Mucosa of rectum (tissue), 2 donors: ENCODE data around the gene PRR7.

ENCODE experiments used
- H3K27ac ChIP-seq, 2 donors: one replicate each; pipeline ENCODE4 v1.7.0; 2013; ENCODE audit warnings: inconsistent platforms in 2 of 2, low read depth in 2 of 2, low read length in 2 of 2
- H3K27me3 ChIP-seq, 2 donors: one replicate each; pipeline ENCODE4 v1.7.0; 2013; ENCODE audit warnings: low read length in 2 of 2; ENCODE audit not compliant: control insufficient read depth in 2 of 2, insufficient read depth in 2 of 2
- H3K36me3 ChIP-seq, 2 donors: one replicate each; pipeline ENCODE4 v1.7.0; 2013; ENCODE audit warnings: low read length in 2 of 2; ENCODE audit not compliant: control insufficient read depth in 2 of 2, insufficient read depth in 2 of 2
- H3K4me1 ChIP-seq, 2 donors: one replicate each; pipeline ENCODE4 v1.7.0; 2013; ENCODE audit warnings: low read length in 2 of 2, mild to moderate bottlenecking in 1 of 2; ENCODE audit not compliant: control insufficient read depth in 2 of 2, insufficient read depth in 2 of 2
- H3K4me3 ChIP-seq, 2 donors: one replicate each; pipeline ENCODE4 v1.7.0; 2013; ENCODE audit warnings: low read length in 2 of 2
- H3K9ac ChIP-seq, 2 donors: one replicate each; pipeline ENCODE4 v1.7.0; 2013; ENCODE audit warnings: low read length in 2 of 2, low read depth in 1 of 2, mild to moderate bottlenecking in 1 of 2
- H3K9me3 ChIP-seq, 2 donors: one replicate each; pipeline ENCODE4 v1.7.0; 2013; ENCODE audit warnings: low read length in 2 of 2; ENCODE audit not compliant: control insufficient read depth in 2 of 2
- donor health status: healthy.
- donor health status: Normal muscosa, but diverticular disease.

The PRR7 gene

GRCh38 chr5:177487975-177488374, 41.4 kb downstream of the PRR7 start:
- peaks cover 0 to 1% of the 10 kb centered on the region in 2 donors for H3K4me1 ChIP-seq
- H3K27me3 ChIP-seq, result no peaks in the 10 kb centered on the region
- no peak overlapping the region for H3K27ac ChIP-seq

DNA sequence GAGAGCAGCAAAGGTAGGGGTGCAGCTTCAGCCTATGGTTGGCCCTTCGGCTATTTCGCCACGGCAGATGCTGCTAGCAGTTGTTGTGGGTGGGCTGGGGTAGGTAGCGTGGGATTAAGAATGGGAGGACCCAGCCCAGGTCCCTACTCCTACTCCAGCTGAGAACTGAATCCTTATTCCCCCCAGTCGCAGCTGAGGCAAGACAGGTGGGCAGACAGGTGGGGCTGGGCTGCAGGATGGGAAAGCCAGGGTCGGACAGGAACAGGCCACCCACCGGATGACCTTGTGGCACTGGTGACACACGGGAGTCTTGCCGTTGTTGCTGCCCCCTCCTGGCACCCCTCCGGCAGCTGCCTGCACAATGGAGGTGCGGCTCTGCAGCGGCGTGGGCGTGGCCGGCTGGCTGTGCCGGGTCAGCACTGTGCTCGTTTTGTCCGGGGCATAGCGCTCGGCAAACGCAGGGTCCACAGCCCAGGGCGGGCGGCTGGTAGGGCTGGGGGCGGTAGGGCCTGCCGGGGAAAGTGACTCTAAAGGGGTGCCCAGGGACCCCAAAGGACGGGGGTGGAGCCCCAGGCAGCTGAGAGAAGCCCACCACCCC, 42.6 kb downstream of the PRR7 start:
- Histone ChIP-seq H3K4me1 (peaks cover 5 to 9% of the 10 kb centered on the region in 2 donors), H3K9ac (no peak overlapping the region), H3K27ac (no peak overlapping the region), H3K4me3 (no peak overlapping the region), H3K27me3 (no peaks in the 10 kb centered on the region), H3K9me3 (no peaks in the 10 kb centered on the region), H3K36me3 (peaks cover 5 to 14% of the 10 kb centered on the region in 2 donors)

More at GRCh38 chr5:177487975-177488374, 41.4 kb downstream of the PRR7 start:
- H3K9ac ChIP-seq, result no peak overlapping the region
- no peak overlapping the region for H3K4me3 ChIP-seq
- no peaks in the 10 kb centered on the region for H3K9me3 ChIP-seq
- peaks cover 8 to 17% of the 10 kb centered on the region in 2 donors for H3K36me3 ChIP-seq

GRCh38 chr5:177490311-177490991, 43.8 kb downstream of the PRR7 start:
- no peak overlapping the region for H3K9ac ChIP-seq
- peaks cover 5 to 12% of the 10 kb centered on the region in 2 donors for H3K36me3 ChIP-seq
- no peaks in the 10 kb centered on the region for H3K27me3 ChIP-seq
- no peak overlapping the region for H3K27ac ChIP-seq
- H3K4me3 ChIP-seq, result no peak overlapping the region
- no peaks in the 10 kb centered on the region for H3K9me3 ChIP-seq
- peaks cover 13 to 15% of the 10 kb centered on the region in 2 donors for H3K4me1 ChIP-seq

DNA sequence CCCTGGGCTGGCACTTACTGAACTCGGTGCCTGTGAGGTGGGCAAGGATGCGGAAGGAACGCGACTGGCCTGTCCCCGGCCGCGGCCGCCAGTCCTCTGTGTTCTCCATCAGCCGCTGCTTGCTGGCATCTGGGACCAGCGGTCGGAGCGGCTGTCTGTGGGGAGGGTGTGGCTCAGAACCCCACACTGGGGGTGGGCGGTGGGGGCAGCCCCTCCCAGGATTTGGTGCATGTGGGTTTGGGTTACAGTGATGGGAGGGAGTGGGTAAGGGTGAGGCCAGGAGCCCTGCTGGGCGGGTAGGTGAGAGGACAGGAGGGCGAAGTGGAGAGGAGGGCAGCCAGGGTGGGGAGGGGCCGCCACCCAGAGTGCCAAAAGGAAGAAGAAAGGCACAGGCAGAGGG, 44.4 kb downstream of the PRR7 start:
- H3K4me3 ChIP-seq, result no peak overlapping the region

DNA sequence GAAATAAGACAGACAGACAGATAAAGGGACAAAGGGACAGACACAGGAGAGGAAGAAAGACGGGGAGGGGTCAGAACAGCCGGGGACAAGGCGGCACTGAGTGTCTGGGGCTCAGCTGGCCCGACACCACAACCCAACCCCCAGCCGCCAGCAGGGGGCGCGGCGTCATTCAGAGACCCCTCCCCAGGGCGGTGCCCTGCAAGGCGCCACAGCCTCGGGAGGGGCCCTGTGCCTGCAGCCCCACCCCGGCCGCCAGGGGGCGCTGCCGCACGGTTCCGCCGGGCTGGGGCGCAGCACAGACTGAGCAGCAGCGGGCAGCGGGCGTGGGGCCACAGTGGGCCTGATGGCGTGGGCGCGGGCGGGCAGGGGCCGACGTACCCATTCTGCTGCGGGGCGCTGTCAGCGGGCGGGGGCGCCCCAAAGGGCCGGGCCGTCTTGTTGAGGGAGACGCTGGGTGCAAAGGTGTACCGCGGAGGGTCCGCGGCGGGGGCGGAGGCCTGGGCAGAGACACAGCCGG, 44.9 kb downstream of the PRR7 start:
- H3K36me3 ChIP-seq, result peaks cover 5 to 9% of the 10 kb centered on the region in 2 donors
- H3K9ac ChIP-seq, result no peak overlapping the region
- H3K27ac ChIP-seq, result no peak overlapping the region
- H3K4me3 ChIP-seq, result no peak overlapping the region
- H3K4me1 ChIP-seq, result peaks cover 20 to 22% of the 10 kb centered on the region in 2 donors
- no peaks in the 10 kb centered on the region for H3K27me3 ChIP-seq
- no peaks in the 10 kb centered on the region for H3K9me3 ChIP-seq

More for the DNA sequence above, 44.4 kb downstream of the PRR7 start:
- Histone ChIP-seq H3K36me3 (peaks cover 5 to 12% of the 10 kb centered on the region in 2 donors), H3K27ac (no peak overlapping the region), H3K4me1 (peaks cover 18 to 21% of the 10 kb centered on the region in 2 donors), H3K27me3 (no peaks in the 10 kb centered on the region), H3K9ac (no peak overlapping the region), H3K9me3 (no peaks in the 10 kb centered on the region)

- peaks cover 22 to 24% of the 10 kb centered on the region in 2 donors for H3K4me1 ChIP-seq
- no peak overlapping the region for H3K4me3 ChIP-seq
- H3K9me3 ChIP-seq, result no peaks in the 10 kb centered on the region
- H3K27me3 ChIP-seq, result no peaks in the 10 kb centered on the region
- H3K9ac ChIP-seq, result no peak overlapping the region
- peaks cover 4 to 9% of the 10 kb centered on the region in 2 donors for H3K36me3 ChIP-seq
- no peak overlapping the region for H3K27ac ChIP-seq
Measured at GRCh38 chr5:177491983-177492746, 45.6 kb downstream of the PRR7 start.

DNA sequence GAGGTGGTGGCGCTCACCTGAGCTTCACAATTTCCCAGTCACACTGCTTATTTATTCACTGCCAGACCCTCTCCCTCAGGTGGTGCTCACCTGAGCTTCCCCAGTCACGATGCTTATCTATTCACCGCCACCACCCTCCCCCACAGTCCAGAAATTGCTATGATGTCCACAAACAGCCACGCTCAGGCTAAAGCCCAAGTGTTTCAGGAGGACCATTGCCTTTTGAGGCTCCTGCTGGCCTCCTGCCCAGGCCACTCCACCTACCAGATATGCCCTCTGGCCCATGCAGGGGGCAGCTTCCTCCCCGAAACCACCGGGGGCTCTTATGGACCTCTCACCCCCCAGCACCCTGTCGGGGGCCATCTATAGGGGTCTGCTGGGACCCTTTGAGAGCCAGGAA, 46.2 kb downstream of the PRR7 start:
- H3K4me3 ChIP-seq, result no peak overlapping the region
- H3K4me1 ChIP-seq, result peaks cover 22 to 27% of the 10 kb centered on the region in 2 donors
- H3K27me3 ChIP-seq, result no peaks in the 10 kb centered on the region
- H3K9ac ChIP-seq, result no peak overlapping the region
- H3K9me3 ChIP-seq, result no peaks in the 10 kb centered on the region
- H3K36me3 ChIP-seq, result peaks cover 2 to 6% of the 10 kb centered on the region in 2 donors
- no peak overlapping the region for H3K27ac ChIP-seq

GRCh38 chr5:177493795-177494345, 47.3 kb downstream of the PRR7 start:
- Histone ChIP-seq H3K36me3 (peaks cover 0 to 2% of the 10 kb centered on the region in 2 donors), H3K27ac (peak overlapping the region; percentile 66 to 87), H3K27me3 (peaks cover 8 to 9% of the 10 kb centered on the region in 2 donors), H3K9ac (peak overlapping the region in 1 of 2 donors; percentile 14), H3K4me1 (peaks cover 25 to 35% of the 10 kb centered on the region in 2 donors), H3K4me3 (peak overlapping the region in 1 of 2 donors; percentile 5), H3K9me3 (no peaks in the 10 kb centered on the region)

DNA sequence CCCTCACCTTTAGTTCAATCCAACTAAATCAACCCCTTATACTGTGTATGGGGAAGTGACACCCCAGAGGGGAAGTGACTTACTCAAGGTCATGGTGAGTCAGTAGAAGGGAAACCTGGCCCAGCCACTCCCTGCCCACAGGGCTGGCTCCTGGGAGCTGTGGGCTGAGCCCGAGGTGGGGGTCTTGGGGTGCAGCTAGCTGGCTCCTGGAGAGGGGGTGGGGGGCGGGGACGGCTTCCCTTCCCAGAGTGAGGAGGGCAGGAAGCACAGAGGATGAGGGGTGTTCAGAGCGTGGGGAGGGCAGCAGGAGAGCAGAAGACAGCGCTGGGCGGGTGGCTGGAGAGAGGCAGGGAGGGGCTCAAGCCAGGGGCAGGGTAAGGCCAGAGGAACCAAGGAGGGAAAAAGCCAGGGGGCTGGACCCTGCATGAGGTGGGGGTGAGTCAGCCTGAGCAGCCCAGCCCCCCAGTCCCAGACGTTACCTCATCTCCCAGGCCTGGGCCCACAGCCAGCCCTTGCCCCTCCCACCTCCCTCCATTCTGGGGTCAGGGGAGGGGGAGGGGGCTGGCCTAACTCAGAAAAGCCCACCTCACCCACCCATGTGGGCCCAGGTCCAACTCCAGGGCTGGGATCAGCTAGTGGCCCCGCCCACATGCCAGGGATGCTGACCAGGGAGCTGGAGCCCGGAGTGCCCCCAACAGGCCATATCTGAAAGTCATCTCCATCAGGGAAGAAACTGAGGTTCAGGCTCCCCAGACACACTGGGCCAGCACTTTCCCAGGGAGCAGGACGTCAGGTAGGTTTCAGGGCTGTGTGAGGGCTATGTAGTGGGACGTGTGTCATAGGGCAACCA, 48.0 kb downstream of the PRR7 start:
- Histone ChIP-seq H3K4me1 (peaks cover 25 to 35% of the 10 kb centered on the region in 2 donors), H3K4me3 (peak overlapping the region in 1 of 2 donors; percentile 5), H3K36me3 (no peaks in the 10 kb centered on the region), H3K9ac (peak overlapping the region in 1 of 2 donors; percentile 14), H3K27ac (peak overlapping the region; percentile 66 to 87), H3K27me3 (peaks cover 9% of the 10 kb centered on the region in 2 donors), H3K9me3 (no peaks in the 10 kb centered on the region)
